RWPE1 (cell line): ENCODE data around the gene TRIML2.

ENCODE experiments used
- CTCF ChIA-PET: fragments of 350-600 bp; sonication (Branson Sonifier 250); formaldehyde crosslinking; extraction: SDS; loops from one replicate; lab custom pipeline; 2021; lab: Yijun Ruan, JAX
- POLR2A ChIA-PET: fragments of 400-600 bp; formaldehyde crosslinking; extraction: SDS; loops from one replicate; lab custom pipeline; 2020; ENCODE audit warnings: antibody characterized with exemption; ENCODE audit not compliant: low non-redundant PET; lab: Yijun Ruan, JAX
- DNase-seq: peaks from one replicate; pipeline ENCODE4 v3.0.0; 2012; ENCODE audit warnings: low spot score
- H3K27ac ChIP-seq: fragments of 450-650 bp; 2 replicates; pipeline ENCODE4 v1.5.1; 2017
- CTCF ChIP-seq: fragments of 450-650 bp; conservative IDR thresholded peaks from 2 replicates; pipeline ENCODE4 v1.5.1; 2017; ENCODE audit warnings: low read depth, mild to moderate bottlenecking

Gene TRIML2, protein sequence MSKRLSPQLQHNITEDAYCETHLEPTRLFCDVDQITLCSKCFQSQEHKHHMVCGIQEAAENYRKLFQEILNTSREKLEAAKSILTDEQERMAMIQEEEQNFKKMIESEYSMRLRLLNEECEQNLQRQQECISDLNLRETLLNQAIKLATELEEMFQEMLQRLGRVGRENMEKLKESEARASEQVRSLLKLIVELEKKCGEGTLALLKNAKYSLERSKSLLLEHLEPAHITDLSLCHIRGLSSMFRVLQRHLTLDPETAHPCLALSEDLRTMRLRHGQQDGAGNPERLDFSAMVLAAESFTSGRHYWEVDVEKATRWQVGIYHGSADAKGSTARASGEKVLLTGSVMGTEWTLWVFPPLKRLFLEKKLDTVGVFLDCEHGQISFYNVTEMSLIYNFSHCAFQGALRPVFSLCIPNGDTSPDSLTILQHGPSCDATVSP

DNA sequence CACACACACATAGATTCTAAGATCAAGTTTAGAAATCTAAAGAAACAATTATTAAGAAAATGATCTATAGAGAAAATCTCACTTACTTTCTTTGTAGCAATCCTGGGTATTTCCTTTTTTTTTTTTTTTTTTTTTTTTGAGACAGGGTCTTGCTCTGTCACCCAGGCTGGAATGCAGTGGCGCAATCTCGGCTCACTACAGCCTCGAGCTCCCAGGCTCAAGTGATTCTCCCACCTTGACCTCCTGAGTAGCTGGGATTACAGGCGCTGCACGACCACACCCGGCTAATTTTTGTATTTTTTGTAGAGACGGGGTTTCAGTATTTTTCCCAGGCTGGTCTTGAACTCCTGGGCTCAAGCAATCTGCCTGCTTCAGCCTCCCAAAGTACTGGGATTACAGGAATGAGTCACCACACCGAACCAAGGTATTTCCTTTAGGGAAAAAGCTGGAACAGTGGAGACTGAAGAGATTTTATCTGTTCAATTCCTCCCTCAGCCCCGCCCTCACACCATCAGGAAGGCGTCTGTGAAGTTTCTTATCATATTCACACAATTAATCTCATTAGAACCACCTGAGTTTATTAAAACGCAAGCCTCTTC lies at the start of gene TRIML2:
Gene TRIML2 (minus strand): TSS at position 447 of the 599 bp plus-strand sequence. CDS start 4,235 bp downstream, outside the sequence.
- DNase-seq, result no peak
- peak within 1 kb of the TSS; percentile 50 for H3K27ac ChIP-seq
- ChIA-PET CTCF (interaction anchor here (0.9 kb wide), 1 partner anchor 18 kb away, joined by 3 read pairs; no protein-coding TSS in a partner anchor), POLR2A (no interaction called here)
- no peak for TF ChIP-seq CTCF

- POLR2A ChIA-PET, result no interaction called here
- H3K27ac ChIP-seq, result no peak overlapping the region
- TF ChIP-seq CTCF, result no peak
- no peak for DNase-seq
- CTCF ChIA-PET, result no interaction called here
Observed at GRCh38 chr4:188158336-188158735, 48.9 kb upstream of the TRIML2 start.

- H3K27ac ChIP-seq, result no peak overlapping the region
- no peak for DNase-seq
- TF ChIP-seq CTCF, result no peak
- CTCF ChIA-PET, result no interaction called here
- POLR2A ChIA-PET, result no interaction called here
Observed at GRCh38 chr4:188154668-188155405, 45.4 kb upstream of the TRIML2 start.

DNA sequence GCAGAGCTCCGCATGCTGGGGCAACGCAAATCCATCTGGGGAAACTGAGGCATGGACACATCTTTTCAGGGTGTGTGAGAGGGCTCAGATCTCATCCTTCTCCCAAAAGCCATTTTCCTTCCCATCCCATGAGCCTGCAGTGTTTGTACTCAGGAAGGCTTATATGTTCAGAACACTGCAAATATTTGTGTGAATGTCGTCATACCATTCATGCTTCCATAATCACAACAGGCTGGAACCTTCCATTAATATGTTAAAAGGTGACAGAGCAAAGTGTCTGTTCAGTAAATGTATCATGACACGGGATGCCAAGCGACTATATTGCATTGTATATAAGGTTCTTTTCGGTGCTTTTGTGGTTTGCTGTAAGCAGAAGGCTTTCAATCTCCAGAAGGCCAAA lies 38.4 kb upstream of the TRIML2 start:
- TF ChIP-seq CTCF, result no peak
- H3K27ac ChIP-seq, result no peak overlapping the region
- DNase-seq, result no peak
- ChIA-PET CTCF (no interaction called here), POLR2A (no interaction called here)

DNA sequence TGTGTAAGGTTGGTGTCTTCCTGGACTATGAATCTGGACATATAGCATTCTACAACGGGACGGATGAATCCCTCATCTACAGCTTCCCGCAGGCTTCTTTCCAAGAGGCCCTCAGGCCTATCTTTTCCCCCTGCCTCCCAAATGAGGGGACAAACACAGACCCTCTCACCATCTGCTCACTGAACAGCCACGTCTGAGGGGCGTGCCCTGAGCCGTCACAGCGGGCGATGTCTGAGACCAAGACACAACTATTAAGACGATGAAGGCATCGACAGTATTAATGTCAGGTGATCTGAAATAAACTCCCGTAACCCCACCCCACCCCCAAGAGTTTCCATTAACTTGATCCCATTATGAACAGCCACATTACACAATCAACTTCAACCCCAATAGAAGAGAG lies 37.8 kb upstream of the TRIML2 start:
- ChIA-PET CTCF (no interaction called here), POLR2A (no interaction called here)
- DNase-seq, result no peak
- no peak overlapping the region for H3K27ac ChIP-seq
- no peak for TF ChIP-seq CTCF

DNA sequence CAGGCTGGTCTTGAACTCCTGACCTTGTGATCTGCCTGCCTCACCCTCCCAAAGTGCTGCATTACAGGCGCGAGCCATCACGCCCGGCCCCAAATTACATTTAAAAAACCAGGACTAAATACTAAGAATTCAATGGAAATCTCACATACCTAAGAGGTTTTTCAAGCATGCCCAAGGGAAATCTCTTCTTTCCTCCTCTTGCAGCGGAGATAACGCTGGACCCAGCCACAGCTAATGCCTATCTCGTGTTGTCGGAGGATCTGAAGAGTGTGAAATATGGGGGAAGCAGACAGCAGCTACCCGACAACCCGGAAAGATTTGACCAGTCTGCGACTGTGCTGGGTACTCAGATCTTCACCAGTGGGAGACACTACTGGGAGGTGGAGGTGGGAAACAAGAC lies 37.2 kb upstream of the TRIML2 start:
- no peak for DNase-seq
- H3K27ac ChIP-seq, result no peak overlapping the region
- ChIA-PET POLR2A (no interaction called here), CTCF (no interaction called here)
- TF ChIP-seq CTCF, result no peak
